Thyroid gland (tissue), 4 donors: ENCODE data around the gene MPG. TPM values are rescaled to one million over a fixed set of nuclear protein-coding genes. Genes with fewer than 3 reads are reported as not detected.

ENCODE experiments used
- DNase-seq, 2 donors: peaks; one replicate each; pipeline ENCODE4 v3.0.0-alpha.2; 2019
- H3K27ac ChIP-seq, 3 donors: fragments of 200-600 bp; sonication (generic); 1 replicate in 2 of 3; 2 replicates in 1 of 3; pipeline ENCODE4 v1.5.1; 2016 to 2019; ENCODE audit warnings: mild to moderate bottlenecking in 1 of 3, moderate library complexity in 1 of 3
- H3K27me3 ChIP-seq: fragments of 200-600 bp; sonication (generic); one replicate; pipeline ENCODE4 v1.5.1; 2019
- H3K36me3 ChIP-seq, 2 donors: fragments of 200-600 bp; sonication (generic); one replicate each; pipeline ENCODE4 v1.5.1; 2016 to 2019
- H3K4me1 ChIP-seq, 2 donors: fragments of 200-600 bp; sonication (generic); one replicate each; pipeline ENCODE4 v1.5.1; 2017 to 2019
- H3K4me3 ChIP-seq, 3 donors: fragments of 200-600 bp; sonication (generic); replicated peaks in 1 of 3; 1 replicate in 2 of 3; 2 replicates in 1 of 3; pipeline ENCODE4 v1.5.1; 2016; ENCODE audit warnings: mild to moderate bottlenecking in 1 of 3
- H3K9me3 ChIP-seq: fragments of 200-600 bp; sonication (generic); one replicate; pipeline ENCODE4 v1.5.1; 2017
- CTCF ChIP-seq, 6 experiments: fragments of 200-600 bp in 3 of 6; fragments of 450-650 bp in 3 of 6; sonication (generic) in 3 of 6; IDR thresholded peaks; one replicate each; pipeline ENCODE4 v1.5.1; 2016 to 2019; ENCODE audit warnings: antibody characterized with exemption in 6 of 6, mild to moderate bottlenecking in 2 of 6, inconsistent platforms in 1 of 6, moderate library complexity in 1 of 6
- POLR2A ChIP-seq, 2 donors: fragments of 450-650 bp; IDR thresholded peaks; one replicate each; pipeline ENCODE4 v1.6.1; 2017; ENCODE audit warnings: antibody characterized with exemption in 2 of 2, mild to moderate bottlenecking in 2 of 2, moderate library complexity in 1 of 2
- WGBS, 2 donors: methylation state at CpG; one replicate each; pipeline ENCODE4 v1.1.5; 2017; 5-methylcytosine and 5-hydroxymethylcytosine counted together
- intact Hi-C: fragments of 100-400 bp; cut with DNase I; formaldehyde crosslinking; loops from one replicate; pipeline ENCODE4 v1.15.1; 2023
- total RNA-seq, 4 donors: library from RNA; depleted of rRNA; stranded (reverse); fragments of >200 nt; gene quantifications; one replicate each; pipeline ENCODE4 v1.2.3, GENCODE V29; 2016

The MPG gene
- total RNA-seq, 4 donors from 2014 or later: 75.8 to 150 (median 104) TPM

DNA sequence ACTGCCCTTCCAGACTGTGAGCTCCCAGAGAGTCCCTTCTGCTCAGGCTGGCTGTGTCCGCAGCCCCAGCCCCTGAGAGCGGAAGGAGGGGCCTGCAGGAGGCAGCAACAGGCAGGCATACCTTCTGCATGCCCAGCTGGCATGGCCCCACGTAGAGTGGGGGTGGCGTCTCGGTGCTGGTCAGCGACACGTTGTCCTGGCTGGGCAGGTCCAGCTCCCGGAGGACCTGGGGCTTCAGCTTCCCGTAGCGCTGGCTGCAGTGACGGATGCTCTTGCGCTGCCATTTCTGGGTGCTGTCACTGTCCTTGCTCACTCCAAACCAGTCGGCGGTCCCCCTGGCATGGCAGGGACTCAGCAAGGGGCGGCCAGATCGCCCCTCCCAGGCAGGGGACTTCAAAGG, 14.6 kb upstream of the MPG start:
- no peaks in the 10 kb centered on the region for H3K9me3 ChIP-seq
- DNase-seq: no peak
- 82 to 90% methylated on average over 3 to 10 of the region's 16 CpGs for WGBS, 2 donors
- TF ChIP-seq CTCF (IDR thresholded peaks at IDR 0.05): no peak
- TF ChIP-seq POLR2A (IDR thresholded peaks at IDR 0.05): no peak
- no peak overlapping the region for H3K4me3 ChIP-seq
- H3K4me1 ChIP-seq: peaks cover 21 to 33% of the 10 kb centered on the region in 2 donors
- H3K27me3 ChIP-seq: no peaks in the 10 kb centered on the region
- H3K36me3 ChIP-seq: peaks cover 26 to 33% of the 10 kb centered on the region in 2 donors
- H3K27ac ChIP-seq: no peak overlapping the region
- intact Hi-C loops: no loop called here

DNA sequence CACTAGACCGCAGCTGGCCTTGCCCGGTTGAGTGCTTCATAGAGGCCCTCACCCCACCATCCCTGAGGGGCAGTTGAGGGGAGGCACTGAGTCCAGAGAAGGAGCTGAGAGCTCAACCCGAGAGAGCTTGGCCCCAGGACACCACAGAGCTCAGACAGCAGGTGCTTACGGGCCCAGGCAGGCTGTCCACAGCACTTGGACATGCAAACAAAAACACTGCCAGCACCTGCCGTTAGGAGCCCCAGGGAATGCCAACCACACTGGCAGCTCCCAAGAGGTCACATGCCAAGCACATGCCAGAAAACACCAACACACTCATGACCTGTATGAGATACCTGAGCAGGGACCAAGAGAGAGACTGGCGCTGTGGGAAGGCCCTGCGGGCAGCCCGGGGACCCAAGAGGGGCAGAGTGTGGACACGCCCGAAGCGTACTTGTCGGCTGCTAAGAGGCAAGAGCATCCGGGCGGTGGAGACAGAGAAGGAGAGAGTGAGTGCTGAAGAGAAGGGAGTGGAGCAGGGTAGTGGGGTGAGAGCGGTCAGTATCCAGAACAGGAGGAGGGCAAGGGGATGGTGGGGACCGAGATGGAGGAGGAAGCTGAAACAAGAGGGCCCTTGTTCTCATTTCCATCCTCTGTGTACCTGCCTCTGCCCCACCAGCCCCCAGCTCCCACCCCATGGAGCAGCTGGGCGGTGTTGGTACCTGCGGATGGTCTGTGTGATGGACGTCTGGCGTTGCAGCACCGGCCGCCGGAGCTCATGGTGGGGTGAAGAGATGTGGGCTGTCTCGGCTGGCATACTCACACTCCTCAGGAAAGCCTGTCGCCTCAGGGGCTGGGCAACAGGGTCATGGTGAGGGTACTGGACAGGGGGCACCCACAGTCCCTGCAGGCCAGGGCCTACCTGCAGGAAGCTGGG, 13.8 kb upstream of the MPG start:
- Histone ChIP-seq H3K27me3 (no peaks in the 10 kb centered on the region), H3K27ac (no peak overlapping the region), H3K4me1 (peaks cover 21 to 36% of the 10 kb centered on the region in 2 donors), H3K9me3 (no peaks in the 10 kb centered on the region), H3K4me3 (no peak overlapping the region), H3K36me3 (peaks cover 21 to 28% of the 10 kb centered on the region in 2 donors)
- intact Hi-C loops: no loop called here
- peak; percentile 84 to 88 for DNase-seq
- no peak for TF ChIP-seq POLR2A (IDR thresholded peaks at IDR 0.05)
- WGBS, 2 donors: 81 to 82% methylated on average over 15 to 24 of the region's 25 CpGs

GRCh38 chr16:64914-65255, 13.1 kb upstream of the MPG start:
- no peaks in the 10 kb centered on the region for H3K27me3 ChIP-seq
- peaks cover 21 to 28% of the 10 kb centered on the region in 2 donors for H3K36me3 ChIP-seq
- H3K27ac ChIP-seq: no peak overlapping the region
- no peak for DNase-seq
- intact Hi-C loops: no loop called here
- peaks cover 21 to 39% of the 10 kb centered on the region in 2 donors for H3K4me1 ChIP-seq
- H3K9me3 ChIP-seq: no peaks in the 10 kb centered on the region
- WGBS, 2 donors: 91 to 93% methylated on average over 7 to 8 of the region's 9 CpGs
- H3K4me3 ChIP-seq: no peak overlapping the region
- TF ChIP-seq POLR2A (IDR thresholded peaks at IDR 0.05) (no peak), CTCF (IDR thresholded peaks at IDR 0.05) (no peak)

GRCh38 chr16:65745-66144, 12.3 kb upstream of the MPG start:
- peaks cover 14 to 21% of the 10 kb centered on the region in 2 donors for H3K36me3 ChIP-seq
- intact Hi-C loops: no loop called here
- H3K9me3 ChIP-seq: no peaks in the 10 kb centered on the region
- H3K27ac ChIP-seq: no peak overlapping the region
- TF ChIP-seq CTCF (IDR thresholded peaks at IDR 0.05) (peak; percentile 81 to 99 (median 96)), POLR2A (IDR thresholded peaks at IDR 0.05) (no peak)
- DNase-seq: peak; percentile 84 to 88
- no peak overlapping the region for H3K4me3 ChIP-seq
- H3K27me3 ChIP-seq: no peaks in the 10 kb centered on the region
- peaks cover 22 to 45% of the 10 kb centered on the region in 2 donors for H3K4me1 ChIP-seq
- WGBS, 2 donors: 19 to 61% methylated on average over 5 to 16 of the region's 17 CpGs

DNA sequence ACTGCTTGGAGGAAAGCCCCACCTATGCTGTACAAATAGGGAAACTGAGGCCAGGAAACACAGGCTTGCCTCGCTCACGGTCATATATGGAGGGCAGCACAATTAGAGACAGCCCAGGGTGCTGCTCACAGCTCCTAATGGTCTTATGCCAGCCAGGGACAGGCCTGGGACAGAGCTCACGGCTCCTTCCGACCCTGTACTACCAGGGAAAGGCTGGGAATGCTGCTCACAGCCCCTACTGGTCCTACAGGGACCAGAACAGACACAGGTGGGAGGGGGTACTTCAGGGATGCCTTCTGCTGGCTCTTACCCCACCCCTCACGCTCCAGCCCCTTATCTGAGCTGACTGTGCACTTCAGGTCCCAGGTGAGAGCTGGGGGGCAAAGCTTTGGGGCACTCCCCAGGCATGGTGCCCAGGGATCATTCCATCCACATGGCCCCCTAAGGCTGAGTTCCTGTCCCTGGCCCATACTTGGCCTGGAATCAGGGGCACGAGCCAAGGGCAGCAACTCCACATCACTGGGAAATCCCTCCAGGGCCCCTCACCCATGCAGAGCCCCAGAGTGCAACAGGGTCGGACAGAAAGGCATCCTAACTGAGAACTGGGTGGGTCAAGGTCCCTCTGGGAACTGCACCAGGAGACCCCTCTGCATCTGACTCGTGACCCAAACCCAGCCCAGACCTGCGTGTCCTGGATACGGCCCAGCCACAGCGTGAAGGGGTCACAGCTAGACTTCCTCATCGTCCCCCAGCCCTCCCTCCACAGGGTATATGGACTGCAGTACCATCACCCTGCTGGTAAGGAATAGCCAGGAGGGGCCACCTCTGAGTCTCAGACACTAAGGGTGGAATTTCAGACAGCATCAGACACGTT, 11.5 kb upstream of the MPG start:
- intact Hi-C loops: no loop called here

More for the DNA sequence above, 11.5 kb upstream of the MPG start:
- Histone ChIP-seq H3K4me1 (peaks cover 30 to 53% of the 10 kb centered on the region in 2 donors), H3K27ac (peak overlapping the region in 1 of 3 donors; percentile 14), H3K9me3 (no peaks in the 10 kb centered on the region), H3K36me3 (peaks cover 10 to 13% of the 10 kb centered on the region in 2 donors), H3K27me3 (no peaks in the 10 kb centered on the region), H3K4me3 (no peak overlapping the region)
- no peak for DNase-seq
- WGBS, 2 donors: 91 to 94% methylated on average over 5 to 6 of the region's 13 CpGs
- TF ChIP-seq POLR2A (IDR thresholded peaks at IDR 0.05) (no peak), CTCF (IDR thresholded peaks at IDR 0.05) (no peak)
